Measurements from ENCODE around the gene TMEM151B. TPM values are rescaled to one million over a fixed set of nuclear protein-coding genes. Genes with fewer than 3 reads are reported as not detected.

The TMEM151B gene
- polyA plus RNA-seq, 1 donor from 2014 or later = 66.0 TPM

DNA sequence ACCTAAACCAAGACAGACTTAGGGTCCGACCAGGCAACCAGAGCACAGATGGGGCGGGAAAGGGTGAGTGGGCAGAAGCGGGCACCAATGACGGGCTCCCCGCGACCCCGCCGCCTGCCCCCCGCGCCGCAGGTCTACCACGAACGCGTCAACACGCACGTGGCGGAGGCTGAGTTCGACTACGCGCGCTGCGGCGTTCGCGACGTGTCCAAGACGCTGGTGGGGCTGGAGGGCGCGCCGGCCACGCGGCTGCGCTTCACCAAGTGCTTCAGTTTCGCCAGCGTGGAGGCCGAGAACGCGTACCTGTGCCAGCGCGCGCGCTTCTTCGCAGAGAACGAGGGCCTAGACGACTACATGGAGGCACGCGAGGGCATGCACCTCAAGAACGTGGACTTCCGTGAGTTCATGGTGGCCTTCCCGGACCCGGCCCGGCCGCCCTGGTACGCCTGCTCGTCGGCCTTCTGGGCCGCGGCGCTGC is 5.1 kb downstream of the TMEM151B start:
- no peak overlapping the region for H3K4me3 ChIP-seq (ENCODE audit: low read length)
- no peaks in the 10 kb centered on the region for H4K20me1 ChIP-seq (ENCODE audit: insufficient read depth)
- no peak overlapping the region for H3K9ac ChIP-seq (ENCODE audit: low read length)
- no peak overlapping the region for H3K4me2 ChIP-seq (ENCODE audit: low read length)
- no peaks in the 10 kb centered on the region for H3K9me3 ChIP-seq (ENCODE audit: low read length)
- TF ChIP-seq SMC3 (conservative IDR thresholded peaks at IDR 0.05; ENCODE audit: poor library complexity) = no peak
- TF ChIP-seq EZH2 (IDR thresholded peaks at IDR 0.05; ENCODE audit: borderline replicate concordance, insufficient read depth, low read length, poor library complexity, severe bottlenecking) = no peak
- no peak for TF ChIP-seq MXI1 (conservative IDR thresholded peaks at IDR 0.05; ENCODE audit: poor library complexity, severe bottlenecking)
- no peak for TF ChIP-seq TAF1 (IDR thresholded peaks at IDR 0.05; ENCODE audit: low read depth)
- no peak for TF ChIP-seq POLR2AphosphoS5 (IDR thresholded peaks at IDR 0.05)
- TF ChIP-seq RAD21 (conservative IDR thresholded peaks at IDR 0.05) = no peak
- TF ChIP-seq, protein P1, sequence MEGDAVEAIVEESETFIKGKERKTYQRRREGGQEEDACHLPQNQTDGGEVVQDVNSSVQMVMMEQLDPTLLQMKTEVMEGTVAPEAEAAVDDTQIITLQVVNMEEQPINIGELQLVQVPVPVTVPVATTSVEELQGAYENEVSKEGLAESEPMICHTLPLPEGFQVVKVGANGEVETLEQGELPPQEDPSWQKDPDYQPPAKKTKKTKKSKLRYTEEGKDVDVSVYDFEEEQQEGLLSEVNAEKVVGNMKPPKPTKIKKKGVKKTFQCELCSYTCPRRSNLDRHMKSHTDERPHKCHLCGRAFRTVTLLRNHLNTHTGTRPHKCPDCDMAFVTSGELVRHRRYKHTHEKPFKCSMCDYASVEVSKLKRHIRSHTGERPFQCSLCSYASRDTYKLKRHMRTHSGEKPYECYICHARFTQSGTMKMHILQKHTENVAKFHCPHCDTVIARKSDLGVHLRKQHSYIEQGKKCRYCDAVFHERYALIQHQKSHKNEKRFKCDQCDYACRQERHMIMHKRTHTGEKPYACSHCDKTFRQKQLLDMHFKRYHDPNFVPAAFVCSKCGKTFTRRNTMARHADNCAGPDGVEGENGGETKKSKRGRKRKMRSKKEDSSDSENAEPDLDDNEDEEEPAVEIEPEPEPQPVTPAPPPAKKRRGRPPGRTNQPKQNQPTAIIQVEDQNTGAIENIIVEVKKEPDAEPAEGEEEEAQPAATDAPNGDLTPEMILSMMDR (IDR thresholded peaks at IDR 0.05; ENCODE audit: poor library complexity, severe bottlenecking) = no peak
- TF ChIP-seq, protein P2, sequence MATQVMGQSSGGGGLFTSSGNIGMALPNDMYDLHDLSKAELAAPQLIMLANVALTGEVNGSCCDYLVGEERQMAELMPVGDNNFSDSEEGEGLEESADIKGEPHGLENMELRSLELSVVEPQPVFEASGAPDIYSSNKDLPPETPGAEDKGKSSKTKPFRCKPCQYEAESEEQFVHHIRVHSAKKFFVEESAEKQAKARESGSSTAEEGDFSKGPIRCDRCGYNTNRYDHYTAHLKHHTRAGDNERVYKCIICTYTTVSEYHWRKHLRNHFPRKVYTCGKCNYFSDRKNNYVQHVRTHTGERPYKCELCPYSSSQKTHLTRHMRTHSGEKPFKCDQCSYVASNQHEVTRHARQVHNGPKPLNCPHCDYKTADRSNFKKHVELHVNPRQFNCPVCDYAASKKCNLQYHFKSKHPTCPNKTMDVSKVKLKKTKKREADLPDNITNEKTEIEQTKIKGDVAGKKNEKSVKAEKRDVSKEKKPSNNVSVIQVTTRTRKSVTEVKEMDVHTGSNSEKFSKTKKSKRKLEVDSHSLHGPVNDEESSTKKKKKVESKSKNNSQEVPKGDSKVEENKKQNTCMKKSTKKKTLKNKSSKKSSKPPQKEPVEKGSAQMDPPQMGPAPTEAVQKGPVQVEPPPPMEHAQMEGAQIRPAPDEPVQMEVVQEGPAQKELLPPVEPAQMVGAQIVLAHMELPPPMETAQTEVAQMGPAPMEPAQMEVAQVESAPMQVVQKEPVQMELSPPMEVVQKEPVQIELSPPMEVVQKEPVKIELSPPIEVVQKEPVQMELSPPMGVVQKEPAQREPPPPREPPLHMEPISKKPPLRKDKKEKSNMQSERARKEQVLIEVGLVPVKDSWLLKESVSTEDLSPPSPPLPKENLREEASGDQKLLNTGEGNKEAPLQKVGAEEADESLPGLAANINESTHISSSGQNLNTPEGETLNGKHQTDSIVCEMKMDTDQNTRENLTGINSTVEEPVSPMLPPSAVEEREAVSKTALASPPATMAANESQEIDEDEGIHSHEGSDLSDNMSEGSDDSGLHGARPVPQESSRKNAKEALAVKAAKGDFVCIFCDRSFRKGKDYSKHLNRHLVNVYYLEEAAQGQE (IDR thresholded peaks at IDR 0.05; ENCODE audit: borderline replicate concordance) = no peak
- no peak for TF ChIP-seq EP300 (conservative IDR thresholded peaks at IDR 0.05; ENCODE audit: poor library complexity, severe bottlenecking)
- no peaks in the 10 kb centered on the region for H3K27me3 ChIP-seq (ENCODE audit: insufficient read depth, low read depth, low read length)
- no peak overlapping the region for H3K27ac ChIP-seq (ENCODE audit: low read length)
- H3F3A ChIP-seq (ENCODE audit: insufficient read depth, low read length, poor library complexity, severe bottlenecking) = no peaks in the 10 kb centered on the region
- H2AFZ ChIP-seq (ENCODE audit: low read depth, low read length) = no peak overlapping the region
- H3K79me2 ChIP-seq (replicated peaks; ENCODE audit: insufficient read depth, low read length) = peaks cover 17% of the 10 kb centered on the region
- peaks cover 6% of the 10 kb centered on the region for H3K36me3 ChIP-seq (ENCODE audit: insufficient read depth, low read length)
- H3K9me2 ChIP-seq (ENCODE audit: insufficient read depth, low read length) = no peaks in the 10 kb centered on the region

DNA sequence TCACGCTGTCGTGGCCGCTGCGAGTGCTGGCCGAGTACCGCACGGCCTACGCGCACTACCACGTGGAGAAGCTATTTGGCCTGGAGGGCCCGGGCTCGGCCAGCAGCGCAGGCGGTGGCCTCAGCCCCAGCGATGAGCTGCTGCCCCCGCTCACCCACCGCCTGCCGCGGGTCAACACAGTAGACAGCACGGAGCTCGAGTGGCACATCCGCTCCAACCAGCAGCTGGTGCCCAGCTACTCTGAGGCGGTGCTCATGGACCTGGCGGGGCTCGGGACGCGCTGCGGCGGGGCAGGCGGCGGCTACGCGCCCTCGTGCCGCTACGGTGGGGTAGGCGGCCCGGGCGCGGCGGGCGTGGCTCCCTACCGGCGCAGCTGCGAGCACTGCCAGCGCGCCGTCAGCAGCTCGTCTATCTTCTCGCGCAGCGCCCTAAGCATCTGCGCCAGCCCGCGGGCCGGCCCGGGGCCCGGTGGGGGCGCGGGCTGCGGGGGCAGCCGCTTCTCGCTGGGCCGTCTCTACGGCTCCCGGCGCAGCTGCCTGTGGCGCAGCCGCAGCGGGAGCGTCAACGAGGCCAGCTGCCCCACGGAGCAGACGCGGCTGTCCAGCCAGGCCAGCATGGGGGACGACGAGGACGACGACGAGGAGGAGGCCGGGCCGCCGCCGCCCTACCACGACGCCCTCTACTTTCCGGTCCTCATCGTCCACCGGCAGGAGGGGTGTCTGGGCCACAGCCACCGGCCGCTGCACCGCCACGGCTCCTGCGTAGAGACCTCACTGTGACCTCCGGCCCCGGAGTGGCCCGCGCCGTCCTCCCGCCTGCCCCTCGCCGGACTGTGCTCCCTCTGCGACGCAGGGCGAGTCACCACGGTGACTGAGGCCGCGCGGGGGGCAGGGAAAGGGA is 5.7 kb downstream of the TMEM151B start:
- no peak overlapping the region for H2AFZ ChIP-seq (ENCODE audit: low read depth, low read length)
- H4K20me1 ChIP-seq (ENCODE audit: insufficient read depth) = no peaks in the 10 kb centered on the region
- no peak overlapping the region for H3K4me3 ChIP-seq (ENCODE audit: low read length)
- H3K4me2 ChIP-seq (ENCODE audit: low read length) = no peak overlapping the region
- no peak overlapping the region for H3K27ac ChIP-seq (ENCODE audit: low read length)
- H3K79me2 ChIP-seq (replicated peaks; ENCODE audit: insufficient read depth, low read length) = peaks cover 17% of the 10 kb centered on the region
- H3K27me3 ChIP-seq (ENCODE audit: insufficient read depth, low read depth, low read length) = no peaks in the 10 kb centered on the region
- H3F3A ChIP-seq (ENCODE audit: insufficient read depth, low read length, poor library complexity, severe bottlenecking) = no peaks in the 10 kb centered on the region
- no peaks in the 10 kb centered on the region for H3K9me3 ChIP-seq (ENCODE audit: low read length)
- H3K9me2 ChIP-seq (ENCODE audit: insufficient read depth, low read length) = no peaks in the 10 kb centered on the region
- TF ChIP-seq TAF1 (IDR thresholded peaks at IDR 0.05; ENCODE audit: low read depth) (no peak), EP300 (conservative IDR thresholded peaks at IDR 0.05; ENCODE audit: poor library complexity, severe bottlenecking) (no peak)
- TF ChIP-seq, protein P1 (IDR thresholded peaks at IDR 0.05; ENCODE audit: poor library complexity, severe bottlenecking) = no peak
- peaks cover 6% of the 10 kb centered on the region for H3K36me3 ChIP-seq (ENCODE audit: insufficient read depth, low read length)
- H3K9ac ChIP-seq (ENCODE audit: low read length) = no peak overlapping the region
